Caco-2 (cell line): ENCODE results near the gene MUC2. TPM values are rescaled to one million over a fixed set of nuclear protein-coding genes. Genes with fewer than 3 reads are reported as not detected.

ENCODE experiments used
- BruUV-seq: library from RNA; stranded (reverse); fragments of 400-500 nt; replicated peaks from 2 replicates; lab custom pipeline; 2021; lab: Mats Ljungman, UMichigan
- CTCF ChIA-PET: fragments of 300-600 bp; sonication (Branson Sonifier 250); formaldehyde crosslinking; loops from one replicate; lab custom pipeline; 2022; ENCODE audit warnings: antibody characterized with exemption; lab: Charles Lee
- POLR2A ChIA-PET: fragments of 300-600 bp; sonication (Branson Sonifier 250); formaldehyde crosslinking; loops from one replicate; lab custom pipeline; 2022; ENCODE audit warnings: antibody characterized with exemption; lab: Charles Lee
- DNase-seq, 2 experiments: peaks; one replicate each; pipeline versions ENCODE4 v3.0.0 to v3.0.0-alpha.2; 2020 to 2022
- H3K27me3 ChIP-seq: replicated peaks from 2 replicates; pipeline ENCODE4 v1.6.0; 2011; ENCODE audit warnings: low read length; ENCODE audit not compliant: control insufficient read depth, insufficient read depth
- H3K36me3 ChIP-seq: 2 replicates; pipeline ENCODE4 v1.5.1; 2011; ENCODE audit warnings: low read length; ENCODE audit not compliant: control insufficient read depth, insufficient read depth
- H3K4me1 ChIP-seq: fragments of 250-450 bp; sonication (Bioruptor Pico); 2 replicates; pipeline ENCODE4 v1.5.1; 2020; ENCODE audit warnings: mild to moderate bottlenecking
- H3K4me3 ChIP-seq: 2 replicates; pipeline ENCODE4 v1.5.1; 2011; ENCODE audit warnings: low read depth, mild to moderate bottlenecking, control low read depth, low read length
- H3K9me3 ChIP-seq: fragments of 250-450 bp; sonication (Bioruptor Pico); 2 replicates; pipeline ENCODE4 v1.5.1; 2020; ENCODE audit warnings: mild to moderate bottlenecking, moderate library complexity
- H3K27ac Mint-ChIP-seq: one replicate; pipeline ENCODE4 v1.8.0; 2022; ENCODE audit warnings: mixed read lengths; ENCODE audit not compliant: unreplicated experiment
- H3K27me3 Mint-ChIP-seq: one replicate; pipeline ENCODE4 v1.8.0; 2022; ENCODE audit warnings: mixed read lengths; ENCODE audit not compliant: insufficient read depth, unreplicated experiment
- H3K36me3 Mint-ChIP-seq: one replicate; pipeline ENCODE4 v1.8.0; 2022; ENCODE audit warnings: mild to moderate bottlenecking, mixed read lengths; ENCODE audit not compliant: insufficient read depth, unreplicated experiment
- H3K4me1 Mint-ChIP-seq: one replicate; pipeline ENCODE4 v1.8.0; 2022; ENCODE audit warnings: low read depth, mixed read lengths; ENCODE audit not compliant: unreplicated experiment
- H3K4me3 Mint-ChIP-seq: one replicate; pipeline ENCODE4 v1.8.0; 2022; ENCODE audit warnings: mild to moderate bottlenecking, moderate library complexity, mixed read lengths; ENCODE audit not compliant: unreplicated experiment
- H3K9me3 Mint-ChIP-seq: one replicate; pipeline ENCODE4 v1.8.0; 2022; ENCODE audit warnings: mixed read lengths; ENCODE audit not compliant: unreplicated experiment
- CTCF ChIP-seq, 2 experiments: fragments of 200-600 bp in 1 of 2; IDR thresholded peaks; 1 replicate in 1 of 2; 2 replicates in 1 of 2; pipeline versions ENCODE4 v1.5.1 to v1.8.0; 2011 to 2022; ENCODE audit warnings: antibody characterized with exemption in 1 of 2, control low read depth in 1 of 2, inconsistent platforms in 1 of 2, low read depth in 1 of 2, low read length in 1 of 2, mild to moderate bottlenecking in 1 of 2, moderate library complexity in 1 of 2; ENCODE audit not compliant: insufficient read depth in 1 of 2, severe bottlenecking in 1 of 2, unreplicated experiment in 1 of 2
- intact Hi-C: fragments of 100-400 bp; cut with micrococcal nuclease; formaldehyde crosslinking; loops from one replicate; pipeline ENCODE4 v1.10.0; 2022; ENCODE audit not compliant: unreplicated experiment
- total RNA-seq: library from RNA; stranded (reverse); gene quantifications from 2 replicates; pipeline ENCODE4 v1.2.3, GENCODE V29; 2022

MUC2 gene
- total RNA-seq, 1 experiment from 2014 or later, result 0.05 TPM

- H3K9me3 Mint-ChIP-seq, result no peaks in the 10 kb centered on the region
Observed at GRCh38 chr11:1105183-1105565, 30.5 kb downstream of the MUC2 start.

GRCh38 chr11:1106387-1106786 is 31.7 kb downstream of the MUC2 start:
- Histone ChIP-seq H3K9me3 (no peaks in the 10 kb centered on the region), H3K4me1 (no peaks in the 10 kb centered on the region), H3K27me3 (no peaks in the 10 kb centered on the region; the same call in 1 of the 2 replicates), H3K4me3 (no peak overlapping the region), H3K36me3 (no peaks in the 10 kb centered on the region)
- no peaks in the 10 kb centered on the region for H3K27me3 Mint-ChIP-seq
- BruUV-seq, result no TSS peak
- H3K9me3 Mint-ChIP-seq, result peaks cover 10% of the 10 kb centered on the region
- POLR2A ChIA-PET, result no interaction called here
- no peak for TF ChIP-seq CTCF (IDR thresholded peaks at IDR 0.05; ENCODE audit: insufficient read depth in 1 of 2, low read depth in 1 of 2, low read length in 1 of 2, severe bottlenecking in 1 of 2, unreplicated experiment in 1 of 2)
- H3K4me3 Mint-ChIP-seq, result no peak overlapping the region
- H3K4me1 Mint-ChIP-seq, result no peaks in the 10 kb centered on the region
- intact Hi-C loops, result no loop called here
- peaks cover 5% of the 10 kb centered on the region for H3K36me3 Mint-ChIP-seq
- DNase-seq, result no peak
- H3K27ac Mint-ChIP-seq, result no peak overlapping the region
- CTCF ChIA-PET, result no interaction called here

More at GRCh38 chr11:1105183-1105565, 30.5 kb downstream of the MUC2 start:
- H3K4me3 ChIP-seq, result no peak overlapping the region
- Mint-ChIP-seq H3K36me3 (no peaks in the 10 kb centered on the region), H3K4me1 (no peaks in the 10 kb centered on the region), H3K27ac (no peak overlapping the region), H3K4me3 (no peak overlapping the region), H3K27me3 (no peaks in the 10 kb centered on the region)
- no peaks in the 10 kb centered on the region for H3K4me1 ChIP-seq
- no peak for TF ChIP-seq CTCF (IDR thresholded peaks at IDR 0.05; ENCODE audit: insufficient read depth in 1 of 2, low read depth in 1 of 2, low read length in 1 of 2, severe bottlenecking in 1 of 2, unreplicated experiment in 1 of 2)
- no peaks in the 10 kb centered on the region; the same call in 1 of the 2 replicates for H3K27me3 ChIP-seq
- CTCF ChIA-PET, result no interaction called here
- no TSS peak for BruUV-seq
- DNase-seq, result no peak
- POLR2A ChIA-PET, result no interaction called here
- no peaks in the 10 kb centered on the region for H3K36me3 ChIP-seq
- intact Hi-C loops, result no loop called here
- H3K9me3 ChIP-seq, result peaks cover 3% of the 10 kb centered on the region; the same call in 1 of the 2 replicates

- intact Hi-C loops, result no loop called here
- Histone ChIP-seq H3K4me3 (no peak overlapping the region), H3K9me3 (peaks cover 7% of the 10 kb centered on the region; the same call in 1 of the 2 replicates), H3K27me3 (no peaks in the 10 kb centered on the region; the same call in 1 of the 2 replicates), H3K4me1 (no peaks in the 10 kb centered on the region), H3K36me3 (no peaks in the 10 kb centered on the region)
- Mint-ChIP-seq H3K27ac (no peak overlapping the region), H3K4me1 (no peaks in the 10 kb centered on the region), H3K4me3 (no peak overlapping the region), H3K9me3 (peaks cover 10% of the 10 kb centered on the region), H3K36me3 (peaks cover 5% of the 10 kb centered on the region), H3K27me3 (no peaks in the 10 kb centered on the region)
- no peak for DNase-seq
- ChIA-PET POLR2A (no interaction called here), CTCF (no interaction called here)
- TF ChIP-seq CTCF (IDR thresholded peaks at IDR 0.05; ENCODE audit: insufficient read depth in 1 of 2, low read depth in 1 of 2, low read length in 1 of 2, severe bottlenecking in 1 of 2, unreplicated experiment in 1 of 2), result no peak
- BruUV-seq, result no TSS peak
Observed at GRCh38 chr11:1107316-1108245, 32.9 kb downstream of the MUC2 start.
